ENCODE results near the gene ZDHHC12. TPM values are rescaled to one million over a fixed set of nuclear protein-coding genes. Genes with fewer than 3 reads are reported as not detected.

The ZDHHC12 gene
- total and polyA plus RNA-seq, 2 of the 8 experiments (the other 6 are each of a cell fraction or from before 2014, with no cell fraction given), result 35.0 to 93.8 TPM

DNA sequence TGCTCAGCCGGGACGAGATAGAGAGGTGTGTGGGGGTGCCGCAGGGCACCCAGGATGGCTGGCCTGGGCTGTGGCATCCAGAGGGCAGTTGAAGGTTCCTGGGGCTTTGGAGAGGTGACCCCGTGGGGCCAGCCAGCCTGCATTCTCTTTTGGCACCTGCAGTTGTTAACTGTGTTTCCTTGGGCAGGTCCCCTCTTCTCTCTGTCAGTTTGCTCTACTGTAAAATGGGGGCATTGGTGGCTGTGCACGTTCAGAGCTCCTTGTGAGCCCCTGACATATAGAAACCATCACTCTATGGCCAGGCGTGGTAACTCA is 8.5 kb downstream of the ZDHHC12 start:
- no peak overlapping the region for H3K9ac ChIP-seq (replicated peaks in 1 of 4; ENCODE audit: extremely low read depth in 1 of 4, low read depth in 3 of 4, low read length in 3 of 4)
- DNase-seq (ENCODE audit: low read depth in 1 of 2, low spot score in 2 of 2) (no peak), FAIRE-seq (no peak)
- POLR2A ChIA-PET (ENCODE audit: partially characterized antibody), result interaction anchor here (12.5 to 46.1 kb wide), 3 partner anchors 5 to 38 kb away, joined by 133 to 1197 read pairs (median 133); partner anchors contain the start of genes DYNC2I2, SET and ZDHHC12
- H3K79me1 ChIP-seq (ENCODE audit: low read depth, low read length), result no peaks in the 10 kb centered on the region
- no peak overlapping the region for H3K56ac ChIP-seq (replicated peaks; ENCODE audit: insufficient read length, low read depth, low read length)
- H4K8ac ChIP-seq (ENCODE audit: extremely low read depth, insufficient read depth, low read length), result no peak overlapping the region; the same call in 1 of the 2 replicates
- H3K36me3 ChIP-seq (ENCODE audit: control insufficient read depth in 2 of 4, insufficient read depth in 4 of 4, low read length in 3 of 4), result peaks cover 0 to 10% (median 3%) of the 10 kb centered on the region in 4 experiments; a peak in 4 of 8 replicates
- no peak overlapping the region for H2BK5ac ChIP-seq (ENCODE audit: low read depth, low read length)
- H3K14ac ChIP-seq (ENCODE audit: insufficient read length), result no peak overlapping the region
- H2AFZ ChIP-seq (ENCODE audit: low read length), result no peak overlapping the region
- no peak overlapping the region for H3K23ac ChIP-seq (ENCODE audit: insufficient read length)
- no peak overlapping the region for H3K4me3 ChIP-seq (ENCODE audit: extremely low read depth in 1 of 4, insufficient read depth in 2 of 4, low read depth in 3 of 4, low read length in 4 of 4)
- H3K79me2 ChIP-seq (ENCODE audit: control insufficient read depth in 1 of 2, insufficient read depth in 2 of 2, low read length in 2 of 2), result no peaks in the 10 kb centered on the region
- no peak overlapping the region for H4K5ac ChIP-seq (ENCODE audit: insufficient read length, low read depth, low read length)
- H4K91ac ChIP-seq (replicated peaks; ENCODE audit: insufficient read length, low read length), result no peak overlapping the region
- no peaks in the 10 kb centered on the region for H3K4me1 ChIP-seq (replicated peaks in 1 of 4; ENCODE audit: control insufficient read depth in 3 of 4, insufficient read depth in 4 of 4, low read length in 3 of 4)
- no peaks in the 10 kb centered on the region for H3K9me3 ChIP-seq (ENCODE audit: insufficient read depth in 2 of 2, low read depth in 1 of 2, low read length in 1 of 2)
- H2BK120ac ChIP-seq (replicated peaks; ENCODE audit: low read depth, low read length), result no peak overlapping the region
- H3K4me2 ChIP-seq (ENCODE audit: insufficient read depth in 1 of 2, low read depth in 2 of 2, low read length in 2 of 2), result no peak overlapping the region
- H2AK5ac ChIP-seq (ENCODE audit: low read depth, low read length), result no peak overlapping the region
- H2BK15ac ChIP-seq (ENCODE audit: low read length), result no peak overlapping the region
- H3K4ac ChIP-seq (replicated peaks; ENCODE audit: insufficient read length, low read depth, low read length), result no peak overlapping the region
- 97% methylated on average over 6 of the region's 6 CpGs; no CpG with 5 or more reads in 1 of the 2 experiments for WGBS, 2 experiments (ENCODE audit: extremely low coverage in 1 of 2, insufficient coverage in 1 of 2, insufficient read length in 1 of 2, insufficient replicate concordance in 2 of 2, low coverage in 1 of 2, low lambda C conversion rate in 2 of 2, missing lambda C conversion rate in 1 of 2)
- no peak overlapping the region for H2BK12ac ChIP-seq (ENCODE audit: low read depth, low read length)
- no peak overlapping the region for H3K18ac ChIP-seq (ENCODE audit: extremely low read depth, low read length)
- no peaks in the 10 kb centered on the region for H4K20me1 ChIP-seq (replicated peaks in 1 of 2; ENCODE audit: control insufficient read depth in 1 of 2, insufficient read depth in 2 of 2, low read length in 2 of 2)
- H3K23me2 ChIP-seq (ENCODE audit: low read depth, low read length), result no peaks in the 10 kb centered on the region
- no peak overlapping the region for H3K27ac ChIP-seq (ENCODE audit: low read depth, low read length)
- H2BK20ac ChIP-seq (ENCODE audit: low read length), result no peak overlapping the region
- CTCF ChIA-PET (ENCODE audit: partially characterized antibody), result interaction anchor here (1.0 to 3.0 kb wide), 4 partner anchors 9 to 17 kb away, joined by 3 to 13 read pairs (median 4); partner anchors contain the start of genes PKN3 and ZDHHC12
- H3K27me3 ChIP-seq (replicated peaks in 1 of 4; ENCODE audit: control insufficient read depth in 3 of 4, extremely low read depth in 1 of 4, insufficient read depth in 3 of 4, low read length in 3 of 4), result no peaks in the 10 kb centered on the region
- TF ChIP-seq, protein P1, sequence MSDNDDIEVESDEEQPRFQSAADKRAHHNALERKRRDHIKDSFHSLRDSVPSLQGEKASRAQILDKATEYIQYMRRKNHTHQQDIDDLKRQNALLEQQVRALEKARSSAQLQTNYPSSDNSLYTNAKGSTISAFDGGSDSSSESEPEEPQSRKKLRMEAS (IDR thresholded peaks at IDR 0.05), result no peak
- TF ChIP-seq TAF1 (IDR thresholded peaks at IDR 0.05; ENCODE audit: low read depth, low read length) (no peak), CHD1 (IDR thresholded peaks at IDR 0.05; ENCODE audit: low read depth, low read length) (no peak), FOSL1 (IDR thresholded peaks at IDR 0.05; ENCODE audit: insufficient read depth, low read depth, low read length) (no peak)

All from H1 (cell line).